ENCODE results near the gene PHPT1.

- no peak for TF ChIP-seq POLR2A (IDR thresholded peaks at IDR 0.05)
- no peak for TF ChIP-seq POLR2AphosphoS5 (IDR thresholded peaks at IDR 0.05)
- TF ChIP-seq CTCF (IDR thresholded peaks at IDR 0.05): no peak
- no peak for TF ChIP-seq EP300 (IDR thresholded peaks at IDR 0.05)
Measured at GRCh38 chr9:136896027-136896426, 46.8 kb downstream of the PHPT1 start.

Measured in sigmoid colon (tissue), 4 donors.